ENCODE data around the gene LIN37. TPM values are rescaled to one million over a fixed set of nuclear protein-coding genes. Genes with fewer than 3 reads are reported as not detected.
A peak's percentile ranks its signal among the peaks of the same experiment; 100 is the strongest.

Gene LIN37
- total and polyA plus RNA-seq, 9 of the 15 experiments (the other 6 are each of a cell fraction or from before 2014, with no cell fraction given) = 1.2 to 12.5 (median 8.6) TPM

DNA sequence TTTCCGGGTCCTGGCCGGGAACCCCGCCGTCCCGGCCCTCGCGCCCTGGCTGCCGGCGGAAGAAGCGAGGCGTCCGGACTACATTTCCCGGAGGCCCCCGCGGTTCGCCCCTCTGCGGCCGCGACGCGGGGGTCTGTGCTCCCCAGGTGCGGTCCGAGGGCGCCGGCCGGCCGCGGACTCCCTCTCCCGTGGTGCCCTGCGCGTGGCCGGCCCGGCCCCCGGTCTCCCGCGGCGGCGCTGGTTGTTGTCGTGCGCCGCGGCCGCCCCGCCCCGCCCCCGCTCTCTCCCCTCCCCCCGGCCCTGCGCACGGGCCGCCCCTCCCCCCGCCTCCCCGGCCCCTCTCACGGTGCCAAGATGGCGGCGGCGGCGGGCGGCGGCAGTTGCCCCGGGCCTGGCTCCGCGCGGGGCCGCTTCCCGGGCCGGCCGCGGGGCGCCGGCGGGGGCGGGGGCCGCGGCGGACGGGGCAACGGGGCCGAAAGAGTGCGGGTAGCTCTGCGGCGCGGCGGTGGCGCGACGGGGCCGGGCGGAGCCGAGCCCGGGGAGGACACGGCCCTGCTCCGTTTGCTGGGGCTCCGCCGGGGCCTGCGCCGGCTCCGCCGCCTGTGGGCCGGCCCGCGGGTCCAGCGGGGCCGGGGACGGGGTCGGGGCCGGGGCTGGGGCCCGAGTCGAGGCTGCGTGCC is 30.6 kb upstream of the LIN37 start, which contains the start of gene KMT2B (continued):
- peak; percentile 13 for TF ChIP-seq KDM5B (IDR thresholded peaks at IDR 0.05; ENCODE audit: insufficient replicate concordance, low read depth, low read length)
- TF ChIP-seq CBX3 (IDR thresholded peaks at IDR 0.05; ENCODE audit: borderline replicate concordance in 1 of 2, low read length in 2 of 2) = no peak
- no peak for TF ChIP-seq ZNF507 (tag; conservative IDR thresholded peaks at IDR 0.05)
- no peak for TF ChIP-seq NR4A1 (CRISPR knock-in tag; IDR thresholded peaks at IDR 0.05)
- TF ChIP-seq NR4A1 (tag; IDR thresholded peaks at IDR 0.05) = no peak
- TF ChIP-seq, protein P1, sequence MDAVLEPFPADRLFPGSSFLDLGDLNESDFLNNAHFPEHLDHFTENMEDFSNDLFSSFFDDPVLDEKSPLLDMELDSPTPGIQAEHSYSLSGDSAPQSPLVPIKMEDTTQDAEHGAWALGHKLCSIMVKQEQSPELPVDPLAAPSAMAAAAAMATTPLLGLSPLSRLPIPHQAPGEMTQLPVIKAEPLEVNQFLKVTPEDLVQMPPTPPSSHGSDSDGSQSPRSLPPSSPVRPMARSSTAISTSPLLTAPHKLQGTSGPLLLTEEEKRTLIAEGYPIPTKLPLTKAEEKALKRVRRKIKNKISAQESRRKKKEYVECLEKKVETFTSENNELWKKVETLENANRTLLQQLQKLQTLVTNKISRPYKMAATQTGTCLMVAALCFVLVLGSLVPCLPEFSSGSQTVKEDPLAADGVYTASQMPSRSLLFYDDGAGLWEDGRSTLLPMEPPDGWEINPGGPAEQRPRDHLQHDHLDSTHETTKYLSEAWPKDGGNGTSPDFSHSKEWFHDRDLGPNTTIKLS (IDR thresholded peaks at IDR 0.05; ENCODE audit: borderline replicate concordance, low read depth) = peak; percentile 83; the same call in 1 of the 2 replicates
- TF ChIP-seq POLR2G (IDR thresholded peaks at IDR 0.05; ENCODE audit: low read depth, low read length) = peak; percentile 50
- TF ChIP-seq ZNF830 (CRISPR knock-in tag; IDR thresholded peaks at IDR 0.05) = no peak
- TF ChIP-seq ZNF280B (CRISPR knock-in tag; IDR thresholded peaks at IDR 0.05) = no peak
- no peak for TF ChIP-seq CAMTA2 (CRISPR knock-in tag; conservative IDR thresholded peaks at IDR 0.05)
- no peak for TF ChIP-seq BRCA1 (IDR thresholded peaks at IDR 0.05)
- TF ChIP-seq BRCA1 (CRISPR knock-in tag; IDR thresholded peaks at IDR 0.05) = no peak
- TF ChIP-seq TFAP4 (CRISPR knock-in tag; IDR thresholded peaks at IDR 0.05; ENCODE audit: borderline replicate concordance) = no peak
- TF ChIP-seq HDAC2 (IDR thresholded peaks at IDR 0.05) = no peak
- no peak for TF ChIP-seq TEAD4 (IDR thresholded peaks at IDR 0.05; ENCODE audit: low read length)
- TF ChIP-seq TEAD4 (CRISPR knock-in tag; IDR thresholded peaks at IDR 0.05; ENCODE audit: borderline replicate concordance) = no peak
- TF ChIP-seq, protein P2, sequence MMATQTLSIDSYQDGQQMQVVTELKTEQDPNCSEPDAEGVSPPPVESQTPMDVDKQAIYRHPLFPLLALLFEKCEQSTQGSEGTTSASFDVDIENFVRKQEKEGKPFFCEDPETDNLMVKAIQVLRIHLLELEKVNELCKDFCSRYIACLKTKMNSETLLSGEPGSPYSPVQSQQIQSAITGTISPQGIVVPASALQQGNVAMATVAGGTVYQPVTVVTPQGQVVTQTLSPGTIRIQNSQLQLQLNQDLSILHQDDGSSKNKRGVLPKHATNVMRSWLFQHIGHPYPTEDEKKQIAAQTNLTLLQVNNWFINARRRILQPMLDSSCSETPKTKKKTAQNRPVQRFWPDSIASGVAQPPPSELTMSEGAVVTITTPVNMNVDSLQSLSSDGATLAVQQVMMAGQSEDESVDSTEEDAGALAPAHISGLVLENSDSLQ (IDR thresholded peaks at IDR 0.05) = no peak
- no peak for TF ChIP-seq ZNF165 (CRISPR knock-in tag; IDR thresholded peaks at IDR 0.05; ENCODE audit: borderline replicate concordance)
- no peak for TF ChIP-seq XRCC5 (IDR thresholded peaks at IDR 0.05; ENCODE audit: low read depth, low read length)
- TF ChIP-seq ARID1B (IDR thresholded peaks at IDR 0.05) = no peak
- TF ChIP-seq ZNF239 (CRISPR knock-in tag; IDR thresholded peaks at IDR 0.05) = no peak
- no peak for TF ChIP-seq BRF1 (IDR thresholded peaks at IDR 0.05; ENCODE audit: borderline replicate concordance, extremely low read depth, insufficient read length)
- TF ChIP-seq PTRF (tag; IDR thresholded peaks at IDR 0.05) = no peak
- no peak for TF ChIP-seq BHLHE40 (IDR thresholded peaks at IDR 0.05; ENCODE audit: low read length)
- no peak for TF ChIP-seq SMAD3 (CRISPR knock-in tag; conservative IDR thresholded peaks at IDR 0.05)
- peak; percentile 67 for TF ChIP-seq CXXC5 (CRISPR knock-in tag; IDR thresholded peaks at IDR 0.05)

Measured in K562 (cell line).